Adrenal gland (tissue), 5 donors: ENCODE data around the gene MBNL1.

Source experiments
- CTCF ChIP-seq, 6 experiments: fragments of 450-650 bp in 4 of 6; fragments of 200-600 bp in 2 of 6; sonication (generic) in 1 of 6; IDR thresholded peaks; 1 replicate in 5 of 6; 2 replicates in 1 of 6; pipeline versions ENCODE4 v1.5.1 to v1.8.0; 2016 to 2021; ENCODE audit warnings: antibody characterized with exemption in 6 of 6, mild to moderate bottlenecking in 2 of 6, moderate library complexity in 1 of 6
- POLR2A ChIP-seq, 2 donors: fragments of 450-650 bp; IDR thresholded peaks; one replicate each; pipeline ENCODE4 v1.6.1; 2017; ENCODE audit warnings: antibody characterized with exemption in 2 of 2, mild to moderate bottlenecking in 2 of 2, moderate library complexity in 1 of 2
- donor health status: DM: no; HTN: no; CAD: no.

- no peak for TF ChIP-seq CTCF (IDR thresholded peaks at IDR 0.05)
- TF ChIP-seq POLR2A (IDR thresholded peaks at IDR 0.05) = no peak
Measured at GRCh38 chr3:152296971-152297370, 28.2 kb downstream of the MBNL1 start.
